NCI-H460 (cell line): Measurements from ENCODE around the gene KLK6. TPM values are rescaled to one million over a fixed set of nuclear protein-coding genes. Genes with fewer than 3 reads are reported as not detected.
"Not testable (repeated sequence)": the region's sequence is repeated elsewhere in the genome, so short reads cannot be mapped to it uniquely, and the experiment has no call there.

Experiments used
- DNase-seq: peaks from one replicate; pipeline ENCODE4 v3.0.0-alpha.2; 2016; ENCODE audit warnings: low read depth; ENCODE audit errors: extremely low read depth
- total RNA-seq: library from RNA; depleted of rRNA; stranded (reverse); fragments of >200 nt; shearing (Covaris generic); gene quantifications from 2 replicates; pipeline ENCODE4 v1.2.3, GENCODE V29; 2014

Gene KLK6
- total RNA-seq, 1 experiment from 2014 or later, result not detected

DNA sequence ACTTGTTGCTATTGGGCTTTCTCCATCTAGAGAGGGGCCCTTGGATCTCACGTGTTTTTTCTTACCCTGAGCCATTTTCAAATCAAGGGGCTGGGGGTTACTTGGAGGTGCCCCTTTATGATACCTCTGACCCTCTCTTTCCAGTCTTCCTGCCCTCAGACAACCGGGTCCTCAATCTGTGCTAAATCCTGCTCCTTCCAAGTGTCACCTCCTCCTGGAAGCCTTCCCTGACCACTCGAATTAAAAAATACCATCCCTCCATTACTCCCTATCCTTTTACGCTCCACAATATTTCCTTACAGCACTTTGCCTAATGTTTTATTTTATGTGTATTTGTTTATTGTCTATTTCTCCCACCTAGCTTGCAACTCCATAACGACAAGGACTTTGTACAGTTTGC lies 28.7 kb upstream of the KLK6 start:
- DNase-seq, result no peak

DNA sequence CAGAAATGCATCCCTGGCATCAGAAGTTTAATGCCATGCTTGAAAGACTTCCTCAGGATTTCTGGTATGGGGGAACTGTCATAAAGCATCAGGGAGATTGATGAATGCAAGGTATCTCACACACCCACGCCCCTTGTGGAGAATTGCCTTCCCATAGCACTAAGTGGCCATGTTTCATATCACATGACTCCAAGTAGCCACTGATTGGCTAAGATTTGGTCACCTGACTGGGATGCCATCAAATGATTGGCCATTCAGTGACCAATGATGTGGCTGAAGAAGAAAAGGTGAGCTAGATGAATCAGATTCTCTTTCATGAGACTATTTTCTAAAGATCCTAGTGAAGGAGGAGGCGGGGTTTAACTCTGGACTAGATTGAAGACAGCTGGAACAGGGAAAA lies 24.7 kb upstream of the KLK6 start:
- no peak for DNase-seq

DNA sequence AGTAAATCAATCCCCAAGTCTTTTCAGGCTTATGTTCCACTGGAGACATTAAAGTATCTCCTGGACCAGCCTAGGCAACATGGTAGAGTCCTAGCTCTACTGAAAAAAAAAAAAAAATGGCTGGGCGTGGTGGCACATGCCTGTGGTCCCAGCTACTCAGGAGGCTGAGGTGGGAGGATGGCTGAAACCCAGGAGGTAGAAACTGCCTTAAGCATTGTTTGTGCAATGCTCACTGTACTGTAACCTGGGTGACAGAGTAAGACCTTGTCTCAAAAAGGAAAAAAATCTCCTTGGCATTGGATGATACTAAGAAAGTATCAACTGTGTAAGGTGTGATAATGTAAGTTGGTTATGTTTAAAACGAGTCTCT lies 23.3 kb upstream of the KLK6 start:
- no peak for DNase-seq

DNA sequence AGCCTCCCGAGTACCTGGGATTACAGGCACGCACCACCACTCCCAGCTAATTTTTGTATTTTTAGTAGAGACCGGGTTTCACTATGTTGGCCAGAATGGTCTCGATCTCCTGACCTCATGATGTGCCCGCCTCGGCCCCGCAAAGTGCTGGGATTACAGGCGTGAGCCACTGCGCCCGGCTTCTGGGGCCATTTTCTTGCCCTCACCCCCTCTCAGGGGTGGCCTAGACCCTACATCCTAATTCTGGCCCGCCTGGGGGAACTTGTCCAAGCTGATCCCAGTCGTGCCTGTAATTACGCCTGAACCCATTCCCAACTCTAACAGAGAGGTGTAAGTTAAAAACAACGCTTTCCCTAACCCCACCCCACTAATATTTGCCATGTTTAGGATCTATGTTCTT lies 15.0 kb upstream of the KLK6 start:
- not testable (repeated sequence) for DNase-seq

DNA sequence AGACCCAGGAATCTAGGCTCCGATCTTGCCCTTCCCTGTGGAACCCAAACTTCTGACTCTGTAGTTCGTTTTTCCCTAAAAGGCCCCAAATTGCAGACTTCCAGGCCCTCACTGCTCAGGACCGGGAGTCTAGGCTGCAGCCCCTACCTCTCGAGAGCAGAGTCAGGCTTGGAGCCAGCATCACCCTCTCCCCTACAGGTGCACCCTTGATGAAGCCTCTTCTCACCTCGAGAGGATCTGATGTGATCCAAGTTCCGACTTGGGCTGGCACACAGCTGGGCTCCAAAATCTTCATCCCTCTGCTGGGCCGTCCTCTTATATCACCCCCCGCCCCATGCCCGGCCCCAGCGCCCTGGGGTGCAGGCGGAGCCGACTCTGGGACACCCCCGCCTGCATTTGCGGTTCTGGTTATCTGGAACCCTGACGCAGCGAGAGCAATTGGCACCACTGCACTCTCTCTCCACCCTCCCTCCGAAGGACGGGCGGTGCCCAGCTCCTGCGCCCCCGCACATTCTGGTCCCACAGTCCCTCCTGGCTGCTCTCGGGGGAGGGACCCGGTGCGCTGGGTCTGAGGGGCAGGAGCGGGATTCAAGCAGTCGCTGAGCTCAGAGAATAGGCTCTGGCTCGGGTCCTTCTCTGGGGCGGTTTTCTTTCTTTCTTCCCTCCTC lies 14.4 kb upstream of the KLK6 start, which contains the start of gene KLK7:
KLK7 (minus strand) TSS at position 293 of the 668 bp plus-strand sequence. CDS start 1,518 bp downstream, outside the sequence.
- DNase-seq, result no peak

DNA sequence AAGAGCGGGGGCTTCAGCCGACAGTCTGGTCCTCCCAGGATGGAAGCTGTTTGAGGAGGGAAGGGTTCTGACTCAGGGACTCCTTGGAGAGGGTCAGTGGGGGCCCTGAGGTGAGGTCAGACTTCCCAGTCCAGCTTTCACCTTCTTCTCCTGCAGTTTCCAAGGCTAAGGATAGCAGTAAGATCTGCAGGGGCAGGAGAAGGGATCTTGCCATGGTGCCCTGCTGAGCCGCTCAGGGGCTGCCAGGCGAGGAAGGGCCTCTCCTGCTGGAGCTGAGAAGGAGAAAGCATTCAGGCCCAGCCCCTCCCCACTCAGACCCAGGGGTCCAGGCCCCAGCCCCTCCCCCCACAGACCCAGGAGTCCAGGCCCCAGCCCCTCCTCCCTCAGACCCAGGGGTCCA lies 12.8 kb upstream of the KLK6 start:
- DNase-seq, result no peak

DNA sequence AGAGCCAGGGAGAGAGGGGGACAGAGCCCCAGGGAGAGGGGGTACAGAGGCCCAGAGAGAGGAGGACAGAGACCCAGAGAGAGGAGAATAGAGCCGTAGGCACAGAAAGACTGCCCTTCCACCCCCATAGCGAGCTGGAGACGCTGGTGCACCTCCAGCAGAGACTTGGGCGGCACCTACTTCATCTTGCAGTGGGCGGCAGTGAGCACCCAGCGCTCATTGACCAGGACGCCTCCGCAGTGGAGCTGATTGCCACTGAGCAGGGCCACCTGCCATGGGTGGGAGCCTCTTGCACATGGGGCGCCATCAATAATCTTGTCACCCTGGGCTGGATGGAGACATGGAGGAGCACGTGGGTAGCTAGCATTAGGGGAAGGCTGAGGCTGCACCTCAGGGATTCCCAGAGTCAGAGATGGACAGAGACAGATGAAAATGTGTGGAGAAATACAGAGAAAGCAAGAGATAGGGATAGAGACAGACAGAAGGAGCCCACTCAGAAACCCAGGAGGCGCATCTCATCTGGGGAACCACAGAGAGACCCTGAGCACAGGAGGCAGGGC lies 12.3 kb upstream of the KLK6 start:
- no peak for DNase-seq

DNA sequence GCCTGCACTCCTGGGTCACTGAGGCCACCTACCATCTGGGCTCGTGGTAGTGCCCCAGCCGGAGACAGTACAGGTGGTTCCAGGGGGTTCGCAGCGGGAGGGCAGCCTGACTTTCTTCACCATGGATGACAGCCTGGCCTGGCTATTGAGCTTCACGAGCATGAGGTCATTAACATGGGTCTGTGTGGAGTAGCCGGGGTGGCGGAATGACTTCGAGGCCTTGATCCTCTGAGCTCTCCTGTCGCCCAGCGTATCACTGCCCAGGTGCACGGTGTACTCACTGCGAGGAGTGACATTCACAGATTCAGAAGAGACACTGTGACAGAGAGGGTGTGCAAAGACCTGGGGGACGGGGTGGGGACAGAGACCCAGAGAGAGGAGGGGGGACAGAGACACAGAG lies 10.8 kb upstream of the KLK6 start:
- no peak for DNase-seq

DNA sequence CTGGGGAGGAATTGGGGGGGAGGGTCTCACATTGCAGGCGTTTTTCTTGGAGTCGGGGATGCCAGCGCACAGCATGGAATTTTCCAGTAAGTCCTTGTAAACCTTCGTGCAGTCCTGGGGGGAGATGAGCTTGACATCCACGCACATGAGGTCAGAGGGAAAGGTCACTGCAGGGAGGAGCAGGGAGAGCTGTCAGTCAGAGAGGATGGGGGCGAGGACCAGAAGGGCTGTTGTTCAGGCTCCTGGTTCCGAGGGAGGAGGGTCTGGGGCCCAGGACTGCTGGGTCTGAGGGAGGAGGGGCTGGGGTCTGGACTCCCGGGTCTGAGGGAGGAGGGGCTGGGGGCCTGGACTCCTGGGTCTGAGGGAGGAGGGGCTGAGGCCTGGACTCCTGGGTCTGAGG lies 10.4 kb upstream of the KLK6 start:
- DNase-seq, result no peak

DNA sequence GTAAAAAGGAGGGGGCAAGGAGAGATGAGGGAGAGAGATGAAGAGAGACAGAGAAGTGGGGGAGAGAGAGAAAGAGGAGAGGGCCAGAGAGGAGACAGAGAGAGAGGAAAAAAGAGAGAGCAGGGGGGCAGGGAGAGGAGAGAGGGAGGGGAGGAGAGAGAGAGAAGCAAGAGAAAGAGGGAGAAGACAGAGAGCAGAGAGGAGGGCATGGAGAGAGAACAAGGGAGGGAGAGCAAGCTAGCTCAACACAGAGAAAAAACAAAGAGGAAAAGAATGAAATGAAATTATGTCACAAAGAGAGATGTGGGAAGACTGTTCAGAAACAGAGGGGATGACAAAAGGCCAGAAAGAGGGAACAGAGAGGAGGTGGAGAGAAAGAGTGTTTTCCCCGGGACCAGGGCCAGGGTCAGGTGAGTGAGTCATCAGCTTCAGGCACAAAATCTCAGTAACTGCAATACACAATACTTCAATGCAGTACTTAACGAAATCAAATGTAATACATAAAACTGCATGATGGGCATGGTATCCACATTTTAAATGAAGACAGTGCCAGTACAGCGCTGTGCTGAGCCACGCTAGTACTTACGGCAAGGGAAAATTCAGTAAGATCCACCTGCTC lies 9.5 kb upstream of the KLK6 start:
- DNase-seq, result no peak

DNA sequence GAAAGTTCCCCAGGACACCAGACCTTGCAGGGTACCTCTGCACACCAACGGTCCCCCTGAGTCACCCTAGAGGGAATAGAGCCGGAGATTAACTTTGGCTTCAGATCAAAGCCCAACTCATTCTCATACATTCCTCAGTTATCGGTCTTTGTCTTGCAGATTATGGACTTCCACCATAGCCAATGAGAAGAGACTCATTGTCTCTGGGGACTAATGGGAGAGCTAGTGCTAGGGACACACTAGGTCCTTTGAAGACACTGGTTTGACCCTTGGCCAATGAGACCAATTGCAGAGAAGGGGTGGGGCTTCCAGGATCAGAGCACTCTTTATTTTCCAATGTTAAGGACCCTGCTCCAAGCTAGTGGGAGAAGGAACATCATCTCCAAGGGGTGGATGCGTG lies 8.2 kb upstream of the KLK6 start:
- no peak for DNase-seq

DNA sequence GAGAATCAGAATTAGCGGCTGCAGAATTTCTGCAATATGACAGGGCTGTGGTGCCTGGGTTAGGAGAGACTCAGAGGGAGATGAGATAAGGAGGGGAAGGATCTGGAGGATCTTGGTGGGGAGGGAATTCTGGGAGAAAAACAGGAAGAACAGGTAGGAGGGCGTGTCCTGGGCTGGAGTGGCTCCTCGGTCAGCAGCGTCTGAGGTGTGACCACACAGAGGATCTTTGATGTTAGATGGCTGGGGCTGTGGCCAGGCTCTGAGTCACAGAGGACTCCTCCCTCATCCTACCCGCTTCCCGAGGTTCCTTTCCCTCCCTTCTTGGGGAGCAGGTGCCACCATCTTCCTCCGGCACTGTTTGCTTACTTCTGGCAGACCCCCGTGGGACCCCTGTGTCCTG lies 6.4 kb upstream of the KLK6 start:
- no peak for DNase-seq

DNA sequence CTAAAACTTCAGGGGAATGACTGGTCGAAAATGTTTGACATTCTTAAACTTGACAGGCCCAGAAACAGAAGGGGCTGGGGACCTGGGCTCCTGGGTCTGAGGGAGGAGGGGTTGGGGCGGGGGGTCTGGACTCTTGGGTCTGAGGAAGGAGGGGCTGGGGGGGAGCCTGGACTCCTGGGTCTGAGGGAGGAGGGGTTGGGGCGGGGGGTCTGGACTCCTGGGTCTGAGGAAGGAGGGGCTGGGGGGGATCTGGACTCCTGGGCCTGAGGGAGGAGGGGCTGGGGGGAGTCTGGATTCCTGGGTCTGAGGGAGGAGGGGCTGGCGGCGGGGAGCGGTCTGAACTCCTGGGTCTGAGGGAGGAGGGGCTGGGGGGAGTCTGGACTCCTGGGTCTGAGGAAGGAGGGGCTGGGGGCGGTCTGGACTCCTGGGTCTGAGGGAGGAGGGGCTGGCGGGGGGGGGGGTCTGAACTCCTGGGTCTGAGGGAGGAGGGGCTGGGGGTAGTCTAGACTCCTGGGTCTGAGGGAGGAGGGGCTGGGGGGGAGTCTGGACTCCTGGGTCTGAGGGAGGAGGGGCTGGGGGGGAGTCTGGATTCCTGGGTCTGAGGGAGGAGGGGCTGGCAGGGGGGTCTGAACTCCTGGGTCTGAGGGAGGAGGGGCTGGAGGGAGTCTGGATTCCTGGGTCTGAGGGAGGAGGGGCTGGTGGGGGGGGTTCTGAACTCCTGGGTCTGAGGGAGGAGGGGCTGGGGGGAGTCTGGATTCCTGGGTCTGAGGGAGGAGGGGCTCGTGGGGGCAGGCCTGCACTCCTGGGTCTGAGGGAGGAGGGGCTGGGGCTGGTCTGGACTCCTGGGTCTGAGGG lies 5.5 kb upstream of the KLK6 start:
- no peak for DNase-seq

DNA sequence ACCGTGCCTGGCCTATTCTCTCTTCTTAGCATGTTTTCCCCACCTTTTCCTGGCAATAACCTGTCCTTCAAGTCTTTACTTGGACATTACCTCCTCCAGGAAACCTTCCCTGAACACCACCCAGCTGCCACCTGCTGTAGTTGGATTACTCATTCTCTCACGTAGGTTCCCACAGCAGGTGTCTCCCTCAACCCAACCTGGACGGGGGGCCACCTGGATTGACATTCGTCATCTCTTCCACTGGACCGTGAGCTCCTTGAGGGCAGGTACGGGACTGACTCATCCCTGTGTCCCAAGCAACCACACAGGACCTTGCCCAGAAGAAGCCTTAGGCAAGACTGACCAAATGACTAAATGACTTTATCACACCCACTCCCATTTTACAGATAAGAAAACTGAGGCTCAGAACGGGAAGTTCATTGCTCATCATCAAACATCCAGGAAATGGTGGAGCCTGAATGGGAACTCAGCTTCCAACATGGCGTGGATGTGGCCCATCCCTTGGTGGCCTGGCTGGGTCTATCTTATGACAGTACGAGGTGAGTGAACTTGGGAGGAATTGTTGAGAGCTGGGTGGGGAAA lies 3.5 kb upstream of the KLK6 start:
- DNase-seq, result no peak

DNA sequence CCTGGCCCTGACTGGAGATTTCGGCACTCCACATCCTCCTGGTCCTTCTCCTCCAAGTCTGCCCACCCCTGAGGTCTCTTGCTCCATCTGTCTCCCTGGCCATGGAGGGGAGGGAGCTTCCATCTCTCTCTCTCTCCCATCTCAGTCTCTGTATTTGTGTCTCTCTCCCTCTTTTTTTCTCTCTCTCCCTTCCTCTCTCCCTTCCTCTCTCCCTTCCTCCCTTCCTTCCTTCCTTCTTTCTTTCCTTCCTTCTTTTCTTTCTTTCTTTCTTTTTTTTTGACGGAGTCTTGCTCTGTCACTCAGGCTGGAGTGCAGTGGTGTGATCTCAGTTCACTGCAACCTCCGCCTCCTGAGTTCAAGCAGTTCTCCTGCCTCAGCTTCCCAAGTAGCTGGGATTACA lies 419 bp upstream of the KLK6 start:
- not testable (repeated sequence) for DNase-seq

DNA sequence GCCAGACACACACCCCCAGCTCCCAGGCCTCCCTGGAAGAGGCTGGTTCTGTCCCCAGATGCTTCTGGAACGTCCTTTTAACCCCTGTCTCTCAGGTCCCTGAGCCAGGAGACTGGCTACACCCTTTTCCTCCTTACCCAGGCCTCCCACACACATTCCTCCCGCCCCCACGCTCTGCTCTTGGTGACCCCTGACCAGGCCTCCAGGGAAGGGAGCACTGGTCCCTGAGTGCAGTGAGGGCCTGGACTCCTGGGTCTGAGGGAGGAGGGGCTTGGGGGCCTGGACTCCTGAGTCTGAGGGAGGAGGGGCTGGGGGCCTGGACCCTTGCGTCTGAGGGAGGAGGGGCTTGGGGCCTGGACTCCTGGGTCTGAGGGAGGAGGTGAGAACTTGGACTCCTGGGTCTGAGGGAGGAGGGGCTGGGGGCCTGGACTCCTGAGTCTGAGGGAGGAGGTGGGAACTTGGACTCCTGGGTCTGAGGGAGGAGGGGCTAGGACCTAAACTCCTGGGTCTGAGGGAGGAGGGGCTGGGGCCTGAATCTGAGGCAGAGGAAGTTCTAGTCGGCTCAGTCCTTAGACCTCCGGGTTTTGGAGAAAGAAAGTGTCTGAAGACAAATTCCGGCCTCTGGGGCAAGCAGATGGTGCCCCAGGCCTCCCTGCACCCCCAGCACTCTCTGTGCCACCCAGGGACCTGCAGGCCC lies 527 bp downstream of the KLK6 start:
- no peak for DNase-seq

DNA sequence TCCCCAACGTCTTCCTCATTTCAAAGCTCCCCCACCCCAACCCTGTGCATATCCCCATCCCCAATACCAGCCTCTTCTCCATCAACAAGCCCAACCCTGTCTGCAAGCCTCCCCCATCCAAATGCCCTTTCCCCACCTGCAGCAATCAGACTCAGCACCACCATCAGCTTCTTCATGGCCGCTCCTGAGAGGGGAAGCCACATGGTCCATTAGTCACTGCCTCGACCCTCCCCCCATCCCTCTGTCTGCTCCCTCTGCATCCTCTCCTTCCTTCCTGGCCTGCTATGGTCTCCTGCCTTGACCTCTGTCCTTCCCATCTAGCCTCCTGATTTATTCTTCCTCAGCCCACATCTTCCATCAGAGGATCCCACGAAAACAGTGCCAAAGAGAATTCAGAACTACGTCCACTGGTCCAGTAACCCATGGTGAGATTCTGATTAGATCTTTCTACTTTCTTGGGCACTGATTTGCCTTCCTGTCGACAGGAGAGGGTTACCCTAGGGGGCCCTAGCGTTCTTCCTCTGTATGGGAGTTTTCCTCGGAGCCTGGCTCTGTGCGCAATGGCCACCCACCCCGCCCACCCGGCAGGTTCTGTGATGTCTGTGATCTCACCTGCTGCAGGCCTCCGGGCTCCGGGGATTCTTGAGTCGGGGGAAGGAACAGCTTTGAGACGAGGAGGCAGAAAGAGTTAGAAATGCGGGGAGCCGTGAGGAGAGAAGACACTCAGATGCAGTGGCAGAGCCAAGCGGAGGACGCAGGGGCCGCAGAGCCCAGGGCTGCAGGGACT lies 1.3 kb downstream of the KLK6 start:
- DNase-seq, result no peak

DNA sequence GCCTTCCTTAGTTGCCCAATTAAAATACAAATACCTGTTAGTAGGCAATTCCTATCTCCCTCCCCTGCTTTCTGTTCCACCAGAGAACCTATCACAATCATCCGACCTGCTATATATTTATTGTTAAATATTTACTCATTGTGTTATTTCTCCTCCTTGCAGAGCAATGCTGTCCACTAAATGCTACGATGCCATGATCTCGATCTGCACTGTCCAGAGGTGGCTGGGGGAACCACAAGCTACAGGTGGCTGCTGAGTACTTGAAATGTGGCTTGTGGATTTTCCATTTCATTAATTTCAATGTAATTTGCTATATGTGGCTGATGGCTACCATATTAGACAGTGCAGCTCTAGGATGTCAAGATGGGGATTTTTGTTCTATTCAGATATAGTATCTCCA lies 5.1 kb downstream of the KLK6 start:
- no peak for DNase-seq

DNA sequence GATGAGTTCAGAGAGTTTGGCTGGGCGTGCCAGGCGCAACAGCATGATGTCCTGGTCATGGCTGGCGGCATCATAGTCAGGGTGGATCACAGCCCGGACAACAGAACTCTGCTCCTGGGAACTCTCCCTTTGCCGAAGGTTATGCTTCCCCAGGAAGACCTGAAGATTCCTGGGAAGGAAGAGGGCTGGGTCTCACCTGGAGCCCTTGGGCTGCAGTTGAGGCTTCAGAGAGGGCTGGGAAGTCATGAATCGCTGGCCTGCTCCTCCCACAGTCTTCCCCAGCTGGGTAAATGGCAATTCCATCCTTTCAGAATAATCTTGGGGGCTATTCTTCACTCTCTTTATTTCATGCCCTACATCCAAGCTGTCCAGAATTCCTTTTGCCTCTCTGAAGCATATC lies 6.0 kb downstream of the KLK6 start:
- DNase-seq, result no peak

DNA sequence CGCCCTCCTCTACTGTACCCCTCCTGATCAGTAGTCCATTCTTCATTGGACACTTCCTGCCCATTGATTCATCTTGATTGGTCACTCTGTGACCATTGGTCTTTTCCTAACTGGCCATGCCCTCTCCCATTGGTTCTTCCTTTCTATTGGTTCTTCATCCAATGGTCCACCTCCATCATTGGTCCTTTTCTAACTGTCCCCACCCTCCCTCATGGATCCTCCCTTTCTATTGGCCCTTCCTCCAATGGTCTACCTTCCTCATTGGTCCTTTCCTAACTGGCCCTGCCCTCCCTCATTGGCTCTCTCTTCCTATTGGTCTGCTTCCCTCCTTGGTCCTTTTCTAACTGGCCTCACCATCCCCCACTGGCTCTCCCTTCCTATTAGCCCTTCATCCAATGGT lies 7.1 kb downstream of the KLK6 start:
- no peak for DNase-seq
